HEK293T (cell line): ENCODE data around the gene ME3.

ENCODE experiments used
- BHLHE40 ChIP-seq: fragments of 450-650 bp; IDR thresholded peaks from 2 replicates; pipeline ENCODE4 v1.6.1; 2016; ENCODE audit warnings: mild to moderate bottlenecking, moderate library complexity, borderline replicate concordance
- CTBP1 ChIP-seq: fragments of 450-650 bp; IDR thresholded peaks from 2 replicates; pipeline ENCODE4 v1.6.1; 2016; ENCODE audit warnings: borderline replicate concordance
- ELF4 ChIP-seq: fragments of 450-650 bp; IDR thresholded peaks from 2 replicates; pipeline ENCODE4 v1.6.1; 2017; ENCODE audit warnings: antibody characterized with exemption
- FOXA1 ChIP-seq: fragments of 450-650 bp; IDR thresholded peaks from 2 replicates; pipeline ENCODE4 v1.6.1; 2016; ENCODE audit warnings: mild to moderate bottlenecking
- FOXK2 ChIP-seq: fragments of 450-650 bp; IDR thresholded peaks from 2 replicates; pipeline ENCODE4 v1.6.1; 2016; ENCODE audit warnings: mild to moderate bottlenecking
- FOXM1 ChIP-seq: fragments of 450-650 bp; IDR thresholded peaks from 2 replicates; pipeline ENCODE4 v1.6.1; 2017; ENCODE audit warnings: mild to moderate bottlenecking, borderline replicate concordance
- LEF1 ChIP-seq: fragments of 450-650 bp; IDR thresholded peaks from 2 replicates; pipeline ENCODE4 v1.6.1; 2017; ENCODE audit warnings: mild to moderate bottlenecking, borderline replicate concordance
- SUZ12 ChIP-seq: fragments of 450-650 bp; IDR thresholded peaks from 2 replicates; pipeline ENCODE4 v1.6.1; 2016; ENCODE audit warnings: mild to moderate bottlenecking
- TF ChIP-seq, protein P1 (sequence below): fragments of 450-650 bp; IDR thresholded peaks from 2 replicates; pipeline ENCODE4 v1.6.1; 2016

DNA sequence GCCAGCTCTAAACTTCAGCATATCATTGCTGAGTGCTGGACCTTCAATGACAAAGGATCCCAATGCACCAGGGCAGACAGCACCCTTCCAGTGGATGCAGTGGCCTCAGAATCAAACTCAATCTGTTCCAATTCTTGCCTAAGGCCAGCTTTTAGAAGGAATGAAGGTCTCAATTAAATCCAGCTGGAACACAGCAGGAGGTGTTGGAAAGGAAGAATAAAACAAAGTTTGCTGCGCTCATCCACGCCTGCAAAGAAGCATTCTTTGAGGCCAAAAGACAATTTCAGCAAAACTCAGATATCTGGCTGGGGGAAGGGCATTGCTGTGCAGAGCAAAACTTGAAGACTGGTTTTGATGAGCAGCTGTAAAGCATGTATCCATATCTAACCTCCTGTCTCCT lies 177.1 kb downstream of the ME3 start:
- TF ChIP-seq, protein P1, sequence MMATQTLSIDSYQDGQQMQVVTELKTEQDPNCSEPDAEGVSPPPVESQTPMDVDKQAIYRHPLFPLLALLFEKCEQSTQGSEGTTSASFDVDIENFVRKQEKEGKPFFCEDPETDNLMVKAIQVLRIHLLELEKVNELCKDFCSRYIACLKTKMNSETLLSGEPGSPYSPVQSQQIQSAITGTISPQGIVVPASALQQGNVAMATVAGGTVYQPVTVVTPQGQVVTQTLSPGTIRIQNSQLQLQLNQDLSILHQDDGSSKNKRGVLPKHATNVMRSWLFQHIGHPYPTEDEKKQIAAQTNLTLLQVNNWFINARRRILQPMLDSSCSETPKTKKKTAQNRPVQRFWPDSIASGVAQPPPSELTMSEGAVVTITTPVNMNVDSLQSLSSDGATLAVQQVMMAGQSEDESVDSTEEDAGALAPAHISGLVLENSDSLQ: no peak
- TF ChIP-seq LEF1 (no peak), FOXM1 (no peak), FOXA1 (no peak), FOXK2 (no peak), BHLHE40 (no peak), SUZ12 (no peak), CTBP1 (no peak), ELF4 (no peak)
